Activated CD8-positive, alpha-beta T cell treated with anti-CD3 and anti-CD28 coated beads for 36 hours (primary cell): Measurements from ENCODE around the gene EVI5L. TPM values are rescaled to one million over a fixed set of nuclear protein-coding genes. Genes with fewer than 3 reads are reported as not detected.

ENCODE experiments used
- ATAC-seq: fragments of 200-7000 bp; cut with Tn5 transposase; one replicate; pipeline ENCODE4 v1.10.0; 2021; ENCODE audit warnings: mild to moderate bottlenecking, moderate library complexity
- CTCF ChIA-PET: fragments of 350-600 bp; sonication (Branson Sonifier 250); formaldehyde crosslinking; loops from one replicate; lab custom pipeline; 2021; ENCODE audit warnings: antibody characterized with exemption; lab: Charles Lee
- POLR2A ChIA-PET: fragments of 350-600 bp; sonication (Branson Sonifier 250); formaldehyde crosslinking; loops from one replicate; lab custom pipeline; 2021; ENCODE audit warnings: antibody characterized with exemption; lab: Charles Lee
- DNase-seq: peaks from one replicate; pipeline ENCODE4 v3.0.0-alpha.2; 2020
- H3K27ac Mint-ChIP-seq: one replicate; pipeline ENCODE4 v1.8.0; 2021; ENCODE audit warnings: mild to moderate bottlenecking, mixed read lengths
- H3K27me3 Mint-ChIP-seq: one replicate; pipeline ENCODE4 v1.8.0; 2021; ENCODE audit warnings: mixed read lengths
- H3K36me3 Mint-ChIP-seq: one replicate; pipeline ENCODE4 v1.8.0; 2021; ENCODE audit warnings: low read depth, mixed read lengths
- H3K4me1 Mint-ChIP-seq: one replicate; pipeline ENCODE4 v1.8.0; 2021; ENCODE audit warnings: low read depth, mixed read lengths
- H3K4me3 Mint-ChIP-seq: one replicate; pipeline ENCODE4 v1.8.0; 2021; ENCODE audit warnings: mild to moderate bottlenecking, moderate library complexity, mixed read lengths
- H3K9me3 Mint-ChIP-seq: one replicate; pipeline ENCODE4 v1.8.0; 2021; ENCODE audit warnings: mixed read lengths
- CTCF ChIP-seq: fragments of 200-600 bp; IDR thresholded peaks from one replicate; pipeline ENCODE4 v1.8.0; 2022; ENCODE audit warnings: antibody characterized with exemption, mild to moderate bottlenecking
- intact Hi-C: fragments of 100-400 bp; cut with micrococcal nuclease; formaldehyde crosslinking; loops from one replicate; pipeline ENCODE4 v1.10.0; 2022
- total RNA-seq, 2 experiments: library from RNA; stranded (reverse); gene quantifications; one replicate each; pipeline ENCODE4 v1.2.3, GENCODE V29; 2021

Gene EVI5L
- total RNA-seq, 2 experiments from 2014 or later = 3.4 to 3.9 TPM

GRCh38 chr19:7850000-7850813, 20.2 kb downstream of the EVI5L start:
- Mint-ChIP-seq H3K4me3 (no peak overlapping the region), H3K9me3 (no peaks in the 10 kb centered on the region), H3K36me3 (no peaks in the 10 kb centered on the region), H3K27me3 (peaks cover 1% of the 10 kb centered on the region), H3K27ac (no peak overlapping the region), H3K4me1 (peaks cover 5% of the 10 kb centered on the region)
- no peak for TF ChIP-seq CTCF
- ChIA-PET POLR2A (interaction anchor here (0.9 kb wide), 1 partner anchor 11 kb away, joined by 3 read pairs; no protein-coding TSS in a partner anchor), CTCF (no interaction called here)
- intact Hi-C loops = loop anchor here (10.0 kb wide), 1 partner anchor 75 kb away; the partner anchor contains the start of genes CTXN1 and SNAPC2
- no peak for ATAC-seq
- DNase-seq = no peak

- Mint-ChIP-seq H3K27ac (no peak overlapping the region), H3K9me3 (no peaks in the 10 kb centered on the region), H3K36me3 (no peaks in the 10 kb centered on the region), H3K4me1 (peaks cover 5% of the 10 kb centered on the region), H3K4me3 (no peak overlapping the region), H3K27me3 (peaks cover 2% of the 10 kb centered on the region)
- POLR2A ChIA-PET = no interaction called here
- CTCF ChIA-PET = no interaction called here
- ATAC-seq = no peak
- intact Hi-C loops = loop anchor here (10.0 kb wide), 1 partner anchor 74 kb away; the partner anchor contains the start of genes CTXN1 and SNAPC2
- TF ChIP-seq CTCF = no peak
- no peak for DNase-seq
Measured at GRCh38 chr19:7850945-7851622, 21.1 kb downstream of the EVI5L start.

GRCh38 chr19:7851623-7852500, 21.8 kb downstream of the EVI5L start:
- no peak overlapping the region for H3K4me3 Mint-ChIP-seq
- ChIA-PET CTCF (interaction anchor here (0.6 to 2.1 kb wide), 14 partner anchors 10 to 274 kb away, joined by 3 to 22 read pairs (median 4); partner anchors contain the start of genes TIMM44 and TRAPPC5), POLR2A (no interaction called here)
- H3K27ac Mint-ChIP-seq = no peak overlapping the region
- H3K36me3 Mint-ChIP-seq = no peaks in the 10 kb centered on the region
- peaks cover 5% of the 10 kb centered on the region for H3K4me1 Mint-ChIP-seq
- DNase-seq (no peak), ATAC-seq (no peak)
- no peak for TF ChIP-seq CTCF
- no peaks in the 10 kb centered on the region for H3K9me3 Mint-ChIP-seq
- intact Hi-C loops = loop anchor here (10.0 kb wide), 1 partner anchor 73 kb away; the partner anchor contains the start of genes CTXN1 and SNAPC2
- H3K27me3 Mint-ChIP-seq = peaks cover 2% of the 10 kb centered on the region

GRCh38 chr19:7852851-7853769, 23.1 kb downstream of the EVI5L start:
- POLR2A ChIA-PET = no interaction called here
- peak; percentile 98 for TF ChIP-seq CTCF

More at GRCh38 chr19:7852851-7853769, 23.1 kb downstream of the EVI5L start:
- CTCF ChIA-PET = interaction anchor here (0.6 to 2.1 kb wide), 17 partner anchors 8 to 276 kb away, joined by 3 to 22 read pairs (median 4); partner anchors contain the start of genes TIMM44 and TRAPPC5
- Mint-ChIP-seq H3K36me3 (no peaks in the 10 kb centered on the region), H3K4me3 (no peak overlapping the region), H3K27ac (no peak overlapping the region), H3K9me3 (no peaks in the 10 kb centered on the region), H3K27me3 (peaks cover 2% of the 10 kb centered on the region), H3K4me1 (peaks cover 5% of the 10 kb centered on the region)
- DNase-seq = peak; percentile 85
- ATAC-seq = peak; percentile 97
- intact Hi-C loops = loop anchor here (10.0 kb wide), 1 partner anchor 72 kb away; the partner anchor contains the start of genes CTXN1 and SNAPC2
